Measurements from ENCODE around the gene RNF150.
"Not testable (repeated sequence)": the region's sequence is repeated elsewhere in the genome, so short reads cannot be mapped to it uniquely, and the experiment has no call there.

The RNF150 gene

DNA sequence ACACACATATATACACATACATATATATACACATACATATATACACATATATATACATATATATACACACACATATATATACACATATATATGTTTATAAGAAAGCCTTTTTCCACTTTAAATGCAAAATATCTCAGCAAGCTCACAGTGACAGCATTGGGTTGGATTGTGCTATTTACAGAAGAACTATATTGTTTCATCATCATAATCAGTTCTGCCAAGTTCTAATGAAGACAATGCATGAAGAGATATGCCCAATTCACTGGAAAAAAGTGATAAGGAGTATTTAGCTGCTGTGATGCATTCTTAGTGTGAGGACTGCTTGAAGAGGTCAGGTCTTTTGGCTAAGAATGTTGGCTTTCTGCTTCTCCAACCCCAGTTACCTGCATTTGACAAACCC is 54.4 kb downstream of the RNF150 start:
- no peak for DNase-seq (ENCODE audit: extremely low read depth in 1 of 2, low read depth in 1 of 2)

DNA sequence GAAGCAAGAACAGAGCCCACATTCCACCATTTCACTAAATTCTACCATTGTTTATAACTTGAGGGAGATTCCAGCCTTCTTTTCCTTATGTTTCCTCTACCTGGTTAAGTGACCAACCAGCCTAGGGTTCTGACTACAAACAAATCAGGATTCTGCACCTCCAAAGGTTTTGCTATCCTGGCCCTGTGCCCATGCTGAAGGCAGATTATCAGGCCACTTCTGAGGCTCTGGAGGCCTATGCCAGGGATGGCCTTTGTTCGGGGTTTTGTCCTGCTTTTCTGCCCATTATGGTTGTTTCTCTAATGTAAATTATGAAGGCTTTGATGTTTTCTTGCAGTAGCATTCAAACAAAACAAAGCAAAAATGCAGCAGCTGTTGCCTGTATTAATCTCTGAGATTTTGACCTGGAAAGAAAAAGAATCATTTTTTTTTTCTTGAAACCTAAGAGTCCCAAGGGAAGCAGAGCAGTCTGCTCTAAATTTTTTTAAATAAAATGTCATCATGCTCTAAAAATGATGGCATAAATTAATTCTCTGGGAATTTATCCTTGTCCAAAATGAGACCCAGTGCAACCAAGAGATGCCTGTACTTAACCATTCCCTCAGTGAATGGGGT is 55.6 kb downstream of the RNF150 start:
- DNase-seq (ENCODE audit: extremely low read depth in 1 of 2, low read depth in 1 of 2) = no peak

DNA sequence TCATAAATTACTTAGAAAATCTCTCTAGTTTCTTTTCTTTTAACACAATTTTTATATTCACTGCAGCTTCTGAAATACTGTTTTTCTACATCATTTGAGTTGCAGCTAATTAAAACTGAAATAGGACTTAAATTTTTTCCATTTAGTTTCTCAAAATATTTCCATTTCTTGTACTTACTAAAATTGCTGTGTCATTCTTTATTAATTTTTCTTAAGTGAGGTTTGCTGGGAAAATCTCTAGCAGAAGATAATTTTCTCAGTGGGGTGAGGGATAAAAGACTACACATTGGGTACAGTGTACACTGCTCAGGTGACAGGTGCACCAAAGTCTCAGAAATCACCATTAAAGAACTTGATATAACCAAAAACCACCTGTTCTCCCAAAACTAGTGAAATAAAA is 57.7 kb downstream of the RNF150 start:
- DNase-seq (ENCODE audit: extremely low read depth in 1 of 2, low read depth in 1 of 2) = no peak

DNA sequence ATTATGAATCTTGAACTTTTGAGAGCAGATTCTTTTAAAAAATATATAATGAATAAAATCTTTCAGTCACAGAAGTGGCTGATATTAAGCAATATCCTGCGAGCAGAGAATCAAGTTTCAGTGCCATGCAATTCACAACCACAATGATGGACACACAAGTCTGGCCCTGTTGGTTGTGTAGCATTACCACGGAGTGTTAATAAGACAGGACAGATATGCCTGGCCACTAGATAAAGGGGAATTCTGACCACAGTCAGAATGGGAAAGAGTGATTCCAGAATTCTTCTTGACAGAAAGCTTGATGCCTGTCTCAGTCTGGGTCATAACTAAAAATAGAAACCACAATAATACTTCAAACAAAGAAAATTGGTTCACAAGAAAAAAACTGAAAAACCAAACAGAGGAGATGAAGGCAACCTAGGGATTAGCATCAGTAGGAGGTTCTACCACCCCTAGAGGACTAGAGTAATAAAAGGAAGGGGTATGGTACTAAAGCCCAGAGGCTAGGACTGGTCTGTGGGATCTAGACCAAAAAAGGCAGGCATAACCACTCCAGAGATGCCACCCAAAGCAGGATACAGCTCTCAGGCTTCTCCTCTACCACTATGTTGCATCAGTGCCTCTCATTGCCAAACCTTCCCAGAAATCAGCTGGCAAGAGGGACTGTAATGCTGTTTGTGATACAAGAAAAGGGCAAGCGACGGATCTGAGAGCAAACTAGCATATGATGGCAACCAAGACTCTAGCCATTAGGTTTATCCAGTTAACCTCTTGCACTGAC is 59.0 kb downstream of the RNF150 start:
- DNase-seq (ENCODE audit: extremely low read depth in 1 of 2, low read depth in 1 of 2) = no peak

DNA sequence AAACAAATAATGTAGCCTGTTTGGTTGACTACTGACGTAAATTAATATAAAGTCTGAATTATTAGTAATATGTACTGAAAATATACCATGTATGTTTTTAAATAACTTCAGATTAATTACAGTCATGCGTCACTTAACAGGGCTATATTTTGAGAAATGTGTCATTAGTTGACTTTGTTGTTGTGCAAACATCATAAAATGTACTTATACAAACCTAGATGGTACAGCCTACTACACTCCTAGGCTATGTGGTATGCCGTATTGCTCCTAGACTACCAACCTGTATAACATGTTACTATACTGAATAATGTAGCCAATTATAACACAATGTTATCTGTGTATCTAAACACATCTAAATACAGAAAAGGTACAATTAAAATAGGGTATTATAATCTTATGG is 66.6 kb downstream of the RNF150 start:
- DNase-seq (ENCODE audit: extremely low read depth in 1 of 2, low read depth in 1 of 2) = no peak

DNA sequence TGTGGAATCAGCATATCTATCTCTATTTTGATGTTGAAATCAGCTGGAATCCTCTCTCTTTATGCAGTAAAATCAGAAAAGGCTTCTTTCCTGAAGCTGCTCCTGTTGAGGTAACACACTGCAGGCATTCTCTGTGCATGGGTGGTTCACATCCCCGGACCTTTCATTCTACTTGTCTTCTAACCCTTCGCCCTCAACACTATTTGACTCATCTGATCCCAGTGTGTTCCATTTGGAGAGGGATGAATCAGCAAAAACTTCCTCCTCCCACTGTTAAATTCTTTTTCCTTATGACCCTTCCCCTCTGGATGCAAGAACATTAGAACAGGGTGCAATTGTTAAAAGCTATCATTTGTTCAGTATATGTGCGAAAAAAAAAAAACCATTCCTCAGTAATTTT is 67.4 kb downstream of the RNF150 start:
- DNase-seq (ENCODE audit: extremely low read depth in 1 of 2, low read depth in 1 of 2) = no peak

DNA sequence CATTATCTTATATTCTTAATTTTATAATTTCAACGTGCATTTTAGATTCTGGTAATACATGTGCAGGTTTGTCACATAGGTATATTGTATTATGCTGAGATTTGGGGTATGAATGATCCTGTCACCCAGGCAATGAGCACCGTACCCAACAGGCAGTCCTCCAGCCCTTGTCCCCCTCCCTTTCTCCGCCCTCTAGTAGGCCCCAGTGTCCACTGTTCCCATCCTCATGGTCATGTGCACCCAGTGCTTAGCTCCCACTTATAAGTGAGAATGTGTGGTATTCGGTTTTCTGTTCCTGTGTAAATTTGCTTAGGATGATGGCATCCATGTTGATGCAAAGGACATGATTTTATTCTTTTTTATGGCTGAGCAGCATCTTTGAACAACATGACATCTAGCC is 70.6 kb downstream of the RNF150 start:
- DNase-seq (ENCODE audit: extremely low read depth in 1 of 2, low read depth in 1 of 2) = no peak

DNA sequence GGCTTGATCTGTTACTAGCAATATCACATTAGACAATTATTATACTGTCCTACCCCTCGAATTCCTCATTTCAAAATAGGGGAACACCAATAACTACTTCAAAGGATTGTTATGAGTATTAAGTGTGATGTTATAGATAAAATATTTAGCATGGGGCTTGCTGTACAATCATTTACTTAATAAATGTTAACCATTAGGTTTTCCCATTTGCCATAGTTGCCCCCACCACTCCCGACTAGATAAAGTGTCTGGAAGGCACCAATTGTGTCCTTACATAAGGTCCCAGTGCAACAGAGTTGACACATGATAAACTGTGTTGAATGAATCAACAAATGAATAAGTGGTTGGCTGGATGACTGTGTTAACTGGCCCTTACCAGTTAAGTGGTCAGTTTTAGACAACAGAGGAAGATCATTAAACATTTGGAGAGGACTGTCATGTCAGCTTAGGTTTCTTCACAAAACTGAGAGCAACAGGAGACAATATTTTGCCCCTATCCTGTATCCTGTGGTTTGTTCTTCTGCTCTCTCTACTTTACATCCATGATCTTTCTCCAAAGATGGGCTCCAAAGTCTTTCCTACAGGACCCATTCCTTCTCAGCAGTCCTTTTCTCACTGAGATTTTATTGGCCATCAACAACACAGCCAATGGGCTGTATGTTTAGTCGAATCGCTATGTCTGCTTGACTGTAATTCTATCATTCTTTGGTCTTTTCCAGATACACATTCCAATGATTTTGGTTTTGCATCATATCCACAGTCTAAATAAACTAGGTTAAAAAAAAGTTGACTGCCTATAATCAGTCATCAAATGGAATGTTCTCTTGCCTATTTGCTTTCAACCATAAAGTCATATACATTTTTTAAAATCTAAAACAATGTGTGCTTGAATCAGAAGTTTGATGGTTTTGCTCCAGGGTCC is 74.4 kb downstream of the RNF150 start:
- DNase-seq (ENCODE audit: extremely low read depth in 1 of 2, low read depth in 1 of 2) = no peak

DNA sequence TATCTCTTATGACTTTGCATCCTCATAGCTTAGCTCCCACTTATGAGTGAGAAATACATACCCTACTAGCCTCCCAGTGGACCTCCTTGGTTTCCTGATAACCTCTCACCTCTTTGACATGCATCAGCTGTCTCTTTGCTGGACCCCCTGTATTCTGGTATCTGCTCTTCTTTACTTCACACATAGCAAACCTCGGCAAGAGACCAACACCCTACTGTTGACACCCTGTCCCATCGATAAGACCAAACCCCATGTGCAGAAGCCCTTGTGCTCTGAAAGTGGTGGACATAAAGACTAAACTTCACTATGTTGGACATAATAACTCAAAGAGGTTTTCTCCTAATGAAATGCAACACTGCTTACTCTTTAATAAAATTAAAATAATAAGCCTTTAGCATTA is 75.7 kb downstream of the RNF150 start:
- no peak for DNase-seq (ENCODE audit: extremely low read depth in 1 of 2, low read depth in 1 of 2)

DNA sequence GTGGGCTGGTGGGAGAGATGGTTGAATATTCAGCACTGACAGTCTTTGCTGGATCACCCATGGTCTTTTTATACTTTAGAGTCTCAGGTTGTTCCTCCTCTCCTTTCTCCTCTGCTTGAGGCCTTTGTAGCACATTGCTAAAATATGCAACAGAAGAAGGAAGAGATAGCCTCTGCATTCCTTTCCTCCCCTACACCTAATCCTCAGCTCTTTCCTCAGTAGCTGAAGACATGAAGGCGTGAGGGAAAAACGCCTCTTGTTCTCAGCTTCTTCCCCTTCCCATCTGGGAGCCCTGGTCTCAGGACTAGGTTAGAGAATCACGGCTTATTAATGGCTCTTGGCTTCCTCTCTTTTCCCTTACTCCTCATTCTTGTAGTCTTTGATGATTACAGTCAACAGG is 76.8 kb downstream of the RNF150 start:
- DNase-seq (ENCODE audit: extremely low read depth in 1 of 2, low read depth in 1 of 2) = no peak

DNA sequence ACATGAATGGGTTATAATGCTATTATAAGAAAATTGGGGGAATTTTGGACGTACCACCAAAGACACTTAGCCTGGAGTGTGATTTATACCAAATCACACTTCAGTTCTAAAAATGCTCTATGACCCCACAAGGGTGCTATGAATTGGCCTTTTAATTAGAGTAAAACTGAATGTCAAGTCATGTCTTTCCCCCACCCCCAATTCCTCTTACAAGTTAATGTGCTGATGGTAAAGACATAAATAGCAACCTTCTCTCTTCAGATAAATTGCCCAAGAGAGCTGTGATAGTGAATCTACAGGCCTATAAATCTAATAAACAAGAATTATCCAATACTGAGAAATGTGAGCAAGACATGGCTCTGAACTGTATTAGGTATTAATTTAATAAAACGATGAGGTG is 78.8 kb downstream of the RNF150 start:
- DNase-seq (ENCODE audit: extremely low read depth in 1 of 2, low read depth in 1 of 2) = no peak

DNA sequence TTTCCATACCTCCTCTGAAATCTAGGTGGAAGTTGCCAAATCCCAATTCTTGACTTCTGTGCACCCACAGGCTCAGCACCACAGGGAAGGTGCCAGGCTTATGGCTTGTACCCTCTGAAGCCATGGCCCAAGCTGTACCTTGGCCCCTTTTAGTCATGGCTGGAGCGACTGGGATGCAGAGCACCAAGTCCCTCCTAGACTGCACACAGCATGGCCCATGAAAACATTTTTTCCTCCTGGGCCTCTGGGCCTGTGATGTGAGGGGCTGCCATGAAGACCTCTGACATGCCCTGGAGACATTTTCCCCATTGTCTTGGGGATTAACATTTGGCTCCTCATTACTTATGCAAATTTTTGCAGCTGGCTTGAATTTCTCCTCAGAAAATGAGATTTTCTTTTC is 82.3 kb downstream of the RNF150 start:
- DNase-seq (ENCODE audit: extremely low read depth in 1 of 2, low read depth in 1 of 2) = not testable (repeated sequence)

DNA sequence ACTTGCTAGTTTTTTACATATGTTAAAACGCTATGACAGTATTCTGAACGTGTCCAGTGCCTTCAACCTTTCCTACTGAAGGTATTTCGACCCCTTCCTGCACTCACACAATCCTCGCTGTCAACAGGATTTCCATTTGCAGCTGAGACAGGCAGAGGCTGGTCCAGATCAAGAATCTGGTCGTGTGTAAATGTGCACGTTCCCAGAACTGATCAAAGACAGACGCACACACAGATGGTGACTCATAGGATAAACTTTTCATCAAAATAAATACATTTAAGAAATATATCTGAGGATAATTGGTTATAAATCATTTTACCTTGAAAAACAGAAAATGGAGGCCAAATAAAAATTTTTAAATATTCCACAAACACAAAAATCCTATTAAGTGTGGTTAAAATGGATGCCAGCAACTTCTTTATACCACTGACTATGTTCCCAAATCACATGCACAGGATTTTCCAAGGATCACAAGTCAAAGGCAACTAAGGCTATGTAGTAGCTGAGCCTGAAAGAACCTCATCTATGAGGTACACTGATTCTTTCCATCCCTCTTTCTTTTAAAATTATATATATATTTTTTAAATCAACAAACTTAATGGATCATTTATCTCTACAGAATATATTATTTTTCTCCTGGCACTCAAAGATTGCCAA is 85.9 kb downstream of the RNF150 start:
- DNase-seq (ENCODE audit: extremely low read depth in 1 of 2, low read depth in 1 of 2) = no peak

DNA sequence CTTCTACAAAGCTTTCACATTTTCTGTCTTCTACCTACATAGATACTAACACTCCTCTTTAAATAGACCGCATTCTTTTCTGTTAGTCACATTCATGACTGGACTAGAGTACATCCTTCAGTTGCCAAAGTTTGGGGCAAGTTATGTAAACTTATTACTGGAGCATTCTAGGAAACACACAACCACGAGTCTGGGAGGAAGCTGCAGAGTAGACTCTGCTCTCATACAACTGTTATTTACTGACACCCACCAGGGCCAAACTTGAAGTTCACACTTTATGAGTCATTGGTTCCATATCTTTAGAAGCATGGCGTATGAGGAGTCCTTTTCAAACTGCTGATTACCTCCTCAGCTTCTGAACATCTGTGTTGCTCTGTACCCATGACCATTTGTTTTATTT is 87.0 kb downstream of the RNF150 start:
- DNase-seq (ENCODE audit: extremely low read depth in 1 of 2, low read depth in 1 of 2) = no peak

DNA sequence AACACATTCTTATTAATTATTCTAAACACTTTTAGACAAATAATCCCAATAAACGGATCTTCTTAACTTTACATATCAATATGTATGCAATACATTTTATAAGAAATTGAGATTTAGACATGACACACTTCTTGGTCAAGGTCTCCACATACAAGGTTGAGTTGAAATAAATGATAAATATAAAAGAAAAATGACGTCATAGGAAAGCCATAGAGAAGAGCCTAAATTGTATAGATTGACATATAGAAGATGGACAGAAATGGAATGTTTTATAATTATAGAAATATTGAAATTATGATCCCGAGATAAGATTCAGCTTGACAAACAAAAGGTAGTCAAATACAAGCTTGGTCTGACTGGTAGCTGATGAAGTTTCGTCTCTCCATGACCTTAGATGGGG is 87.4 kb downstream of the RNF150 start:
- DNase-seq (ENCODE audit: extremely low read depth in 1 of 2, low read depth in 1 of 2) = no peak

DNA sequence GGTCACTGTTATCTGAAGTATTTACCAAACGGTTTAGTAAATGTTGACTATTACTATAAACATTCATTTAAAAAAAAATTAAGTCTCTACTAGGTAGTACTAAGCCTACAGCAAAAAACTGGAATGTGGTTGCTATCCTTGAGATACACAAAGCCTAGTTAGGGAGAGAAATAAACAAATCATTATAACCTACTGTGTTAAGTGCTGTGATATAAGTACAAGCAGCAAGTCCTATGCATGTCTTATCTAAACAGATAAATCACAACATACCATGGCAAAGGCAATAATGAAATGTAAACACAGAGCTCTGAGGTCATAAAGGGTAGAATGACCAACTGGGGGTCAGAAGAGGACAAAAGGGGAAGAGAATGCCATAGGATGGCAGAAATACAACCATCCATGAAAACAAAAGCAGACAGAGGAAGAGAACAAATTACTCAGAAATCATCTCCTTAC is 92.2 kb downstream of the RNF150 start:
- DNase-seq (ENCODE audit: extremely low read depth in 1 of 2, low read depth in 1 of 2) = no peak

DNA sequence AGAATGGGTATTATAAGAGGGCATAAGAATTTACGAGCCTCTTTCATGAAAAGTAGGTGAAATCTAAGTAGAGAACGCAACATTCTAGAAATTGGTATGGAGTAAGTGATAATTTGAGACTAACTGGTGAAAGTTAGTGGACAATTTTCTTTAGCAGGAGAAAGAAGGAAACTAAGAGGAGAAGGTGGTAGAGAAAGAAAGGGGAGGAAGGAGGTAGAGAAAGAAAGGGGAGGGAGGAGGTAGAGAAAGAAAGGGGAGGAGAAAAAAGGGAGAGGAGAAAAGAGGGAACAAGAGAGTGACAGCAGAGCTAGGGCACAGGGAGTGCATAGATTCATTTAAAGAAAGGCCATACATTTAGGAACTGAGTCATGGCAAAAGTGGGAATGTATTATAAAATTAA is 94.1 kb downstream of the RNF150 start:
- no peak for DNase-seq (ENCODE audit: extremely low read depth in 1 of 2, low read depth in 1 of 2)

DNA sequence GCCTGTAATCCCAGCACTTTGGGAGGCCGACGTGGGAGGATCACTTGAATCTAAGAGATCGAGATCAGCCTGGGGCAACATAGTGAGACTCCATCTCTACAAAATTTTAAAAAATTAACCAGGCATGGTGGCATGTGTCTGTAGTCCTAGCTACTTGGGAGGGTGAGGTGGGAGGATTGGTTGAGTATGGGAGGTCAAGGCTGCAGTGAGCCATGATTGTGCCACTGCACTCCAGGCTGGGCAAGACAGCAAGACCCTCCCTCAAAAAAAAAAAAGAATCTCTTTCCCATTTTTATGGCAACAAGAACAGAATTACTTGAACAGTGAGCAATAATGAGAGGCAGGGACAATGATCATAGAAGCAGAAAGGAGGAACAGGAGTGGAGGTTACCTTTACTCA is 94.8 kb downstream of the RNF150 start:
- DNase-seq (ENCODE audit: extremely low read depth in 1 of 2, low read depth in 1 of 2) = no peak

DNA sequence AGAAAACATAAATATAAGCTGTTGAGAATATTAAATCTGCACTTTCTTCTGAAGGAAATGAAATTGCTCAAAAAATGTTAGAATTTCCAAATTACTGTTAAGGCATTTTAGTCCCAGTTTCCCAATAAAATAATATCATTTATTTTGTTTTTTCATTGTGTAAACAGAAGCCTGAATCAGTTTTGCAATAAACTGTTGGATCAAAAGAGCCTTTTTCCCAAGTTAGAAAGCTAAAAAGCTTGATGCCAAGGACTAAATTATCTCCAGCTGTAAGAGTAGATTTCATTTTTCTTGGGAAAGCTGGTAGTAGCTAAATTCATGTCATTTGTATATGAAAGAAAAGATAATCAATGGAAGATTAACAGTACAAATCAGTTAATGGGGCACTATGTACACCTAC is 95.8 kb downstream of the RNF150 start:
- no peak for DNase-seq (ENCODE audit: extremely low read depth in 1 of 2, low read depth in 1 of 2)

DNA sequence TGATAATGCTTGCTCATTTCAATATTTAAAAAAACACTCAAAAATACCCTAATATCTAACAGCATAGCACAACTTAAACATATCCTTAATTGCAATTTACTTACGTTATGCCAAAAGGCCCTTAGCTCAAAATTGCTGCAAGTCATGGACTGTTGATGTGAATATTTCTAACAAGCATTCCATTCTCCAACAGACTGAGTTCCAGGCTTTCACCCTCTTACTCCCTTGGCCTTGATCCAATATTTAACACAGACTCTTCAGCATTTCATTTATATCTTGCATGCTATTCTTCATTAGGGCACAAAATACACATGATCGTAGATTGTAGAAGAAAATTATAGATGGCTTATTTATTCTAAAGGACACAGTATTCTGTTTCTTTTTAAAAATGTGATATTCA is 96.5 kb downstream of the RNF150 start:
- no peak for DNase-seq (ENCODE audit: extremely low read depth in 1 of 2, low read depth in 1 of 2)

DNA sequence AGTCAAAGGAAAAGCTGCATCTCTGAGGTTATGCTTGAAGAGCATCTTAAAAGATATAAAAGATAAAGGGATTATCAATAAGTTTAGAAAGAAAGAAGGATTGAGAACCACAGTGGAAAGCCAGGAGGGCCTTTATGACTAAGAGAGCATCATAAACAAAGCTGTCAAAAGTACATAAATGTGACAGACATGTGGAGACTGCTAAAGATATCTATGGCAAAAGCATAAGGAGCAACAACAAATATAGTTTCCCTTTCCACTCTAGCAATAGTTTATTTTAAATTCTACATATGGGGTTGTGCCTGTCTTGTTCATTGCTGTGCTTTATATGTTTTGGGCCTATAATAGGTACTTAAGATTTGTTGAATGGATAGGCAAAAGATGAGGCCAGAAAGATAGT is 97.3 kb downstream of the RNF150 start:
- no peak for DNase-seq (ENCODE audit: extremely low read depth in 1 of 2, low read depth in 1 of 2)
